Hepatocyte (in vitro differentiated cells): ENCODE data around the gene VSIR. TPM values are rescaled to one million over a fixed set of nuclear protein-coding genes. Genes with fewer than 3 reads are reported as not detected.

Experiments used
- DNase-seq: peaks from one replicate; pipeline ENCODE4 v3.0.0-alpha.2; 2016; ENCODE audit warnings: low spot score
- H2AFZ ChIP-seq: fragments of 200-600 bp; sonication (generic); 2 replicates; pipeline ENCODE4 v1.6.0; 2016; ENCODE audit warnings: antibody characterized with exemption, mild to moderate bottlenecking
- H3K27ac ChIP-seq: fragments of 200-600 bp; sonication (generic); 2 replicates; pipeline ENCODE4 v1.5.1; 2016; ENCODE audit warnings: mild to moderate bottlenecking
- H3K27me3 ChIP-seq: fragments of 200-600 bp; sonication (generic); 2 replicates; pipeline ENCODE4 v1.6.1; 2016
- H3K36me3 ChIP-seq: fragments of 200-600 bp; sonication (generic); replicated peaks from 2 replicates; pipeline ENCODE4 v1.5.1; 2016; ENCODE audit warnings: low read depth; ENCODE audit not compliant: insufficient read depth
- H3K4me1 ChIP-seq: fragments of 200-600 bp; sonication (generic); 2 replicates; pipeline ENCODE4 v1.5.1; 2016; ENCODE audit warnings: mild to moderate bottlenecking, moderate library complexity; ENCODE audit not compliant: insufficient read depth
- H3K4me2 ChIP-seq: fragments of 200-600 bp; sonication (generic); 2 replicates; pipeline ENCODE4 v1.6.0; 2016
- H3K4me3 ChIP-seq: fragments of 200-600 bp; sonication (generic); 2 replicates; pipeline ENCODE4 v1.5.1; 2016; ENCODE audit warnings: mild to moderate bottlenecking
- H3K79me2 ChIP-seq: fragments of 200-600 bp; sonication (generic); 2 replicates; pipeline ENCODE4 v1.6.0; 2017; ENCODE audit warnings: mild to moderate bottlenecking
- H3K9me2 ChIP-seq: fragments of 200-600 bp; sonication (generic); replicated peaks from 2 replicates; pipeline ENCODE4 v1.6.0; 2017; ENCODE audit warnings: mild to moderate bottlenecking; ENCODE audit not compliant: insufficient read depth
- H3K9me3 ChIP-seq: fragments of 200-600 bp; sonication (generic); 2 replicates; pipeline ENCODE4 v1.5.1; 2016; ENCODE audit warnings: low read depth, mild to moderate bottlenecking
- H4K20me1 ChIP-seq: fragments of 200-600 bp; sonication (generic); 2 replicates; pipeline ENCODE4 v1.6.0; 2016; ENCODE audit warnings: mild to moderate bottlenecking; ENCODE audit not compliant: insufficient read depth, poor library complexity, severe bottlenecking
- EZH2 ChIP-seq: fragments of 200-600 bp; sonication (generic); IDR thresholded peaks from 2 replicates; pipeline ENCODE4 v1.6.1; 2016; ENCODE audit warnings: antibody characterized with exemption, mild to moderate bottlenecking, borderline replicate concordance
- EZH2phosphoT487 ChIP-seq: fragments of 200-600 bp; sonication (generic); IDR thresholded peaks from one replicate; pipeline ENCODE4 v1.6.1; 2018; ENCODE audit warnings: antibody characterized with exemption, mild to moderate bottlenecking, low read depth, moderate library complexity; ENCODE audit not compliant: unreplicated experiment, severe bottlenecking
- WGBS: methylation state at CpG from one replicate; pipeline ENCODE4 v1.1.6; 2016; ENCODE audit warnings: low lambda C conversion rate; ENCODE audit errors: missing lambda C conversion rate; 5-methylcytosine and 5-hydroxymethylcytosine counted together
- polyA plus RNA-seq: library from polyadenylated mRNA; unstranded; fragments of >200 nt; fragmentation: Nextera tagmentation; extraction: Ambion mirVana; gene quantifications from 2 replicates; pipeline ENCODE4 v1.2.1, GENCODE V29; 2016
- total RNA-seq: library from RNA; depleted of rRNA; stranded (reverse); fragments of >200 nt; gene quantifications from 2 replicates; pipeline ENCODE4 v1.2.3, GENCODE V29; 2014
- TF ChIP-seq, protein P1 (sequence below): fragments of 200-600 bp; sonication (generic); IDR thresholded peaks from 2 replicates; pipeline ENCODE4 v1.5.1; 2016; ENCODE audit warnings: antibody characterized with exemption, mild to moderate bottlenecking; ENCODE audit not compliant: poor library complexity

VSIR gene
- total and polyA plus RNA-seq, 2 experiments from 2014 or later: 13.6 to 45.5 TPM

DNA sequence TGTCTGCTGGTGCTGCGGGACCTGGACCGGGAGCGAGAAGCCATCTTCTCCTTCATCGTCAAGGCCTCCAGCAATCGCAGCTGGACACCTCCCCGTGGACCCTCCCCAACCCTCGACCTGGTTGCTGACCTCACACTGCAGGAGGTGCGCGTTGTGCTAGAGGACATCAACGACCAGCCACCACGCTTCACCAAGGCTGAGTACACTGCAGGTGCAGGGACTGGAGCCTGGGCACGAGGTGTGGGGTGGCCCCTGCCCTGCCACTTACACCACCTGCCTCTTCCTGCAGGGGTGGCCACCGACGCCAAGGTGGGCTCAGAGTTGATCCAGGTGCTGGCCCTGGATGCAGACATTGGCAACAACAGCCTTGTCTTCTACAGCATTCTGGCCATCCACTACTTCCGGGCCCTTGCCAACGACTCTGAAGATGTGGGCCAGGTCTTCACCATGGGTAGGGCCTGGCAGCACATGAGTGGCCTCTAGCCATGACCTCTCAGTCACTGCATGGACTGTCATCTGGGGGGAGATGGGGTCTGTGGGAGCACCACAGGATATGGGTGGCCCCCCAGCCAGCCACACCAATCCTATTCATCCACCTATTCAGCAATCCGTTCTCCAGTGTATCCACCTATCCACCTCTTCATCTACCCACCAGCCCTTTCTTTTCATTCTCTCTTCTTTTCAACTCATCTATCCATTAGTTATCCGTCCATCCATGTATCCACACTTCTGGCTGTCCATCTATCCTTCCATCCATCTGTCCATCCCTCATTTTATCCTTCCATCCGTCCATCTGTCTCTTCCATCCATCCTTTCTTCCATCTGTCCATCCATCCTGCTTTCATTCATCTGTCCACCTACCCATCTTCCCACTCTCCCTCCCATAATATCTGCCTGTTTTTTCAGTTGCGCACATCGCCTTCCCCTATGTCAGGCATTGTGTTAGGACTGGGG, 34.5 kb upstream of the VSIR start:
- Histone ChIP-seq H3K79me2 (no peaks in the 10 kb centered on the region), H3K27ac (no peak overlapping the region), H3K4me3 (no peak overlapping the region), H3K4me2 (no peak overlapping the region), H2AFZ (no peak overlapping the region), H3K9me3 (no peaks in the 10 kb centered on the region), H3K4me1 (no peaks in the 10 kb centered on the region), H3K9me2 (no peaks in the 10 kb centered on the region), H3K36me3 (no peaks in the 10 kb centered on the region), H3K27me3 (peaks cover 14% of the 10 kb centered on the region), H4K20me1 (no peaks in the 10 kb centered on the region)
- DNase-seq: no peak
- WGBS: 97% methylated on average over 21 of the region's 21 CpGs
- TF ChIP-seq EZH2phosphoT487: no peak
- TF ChIP-seq, protein P1, sequence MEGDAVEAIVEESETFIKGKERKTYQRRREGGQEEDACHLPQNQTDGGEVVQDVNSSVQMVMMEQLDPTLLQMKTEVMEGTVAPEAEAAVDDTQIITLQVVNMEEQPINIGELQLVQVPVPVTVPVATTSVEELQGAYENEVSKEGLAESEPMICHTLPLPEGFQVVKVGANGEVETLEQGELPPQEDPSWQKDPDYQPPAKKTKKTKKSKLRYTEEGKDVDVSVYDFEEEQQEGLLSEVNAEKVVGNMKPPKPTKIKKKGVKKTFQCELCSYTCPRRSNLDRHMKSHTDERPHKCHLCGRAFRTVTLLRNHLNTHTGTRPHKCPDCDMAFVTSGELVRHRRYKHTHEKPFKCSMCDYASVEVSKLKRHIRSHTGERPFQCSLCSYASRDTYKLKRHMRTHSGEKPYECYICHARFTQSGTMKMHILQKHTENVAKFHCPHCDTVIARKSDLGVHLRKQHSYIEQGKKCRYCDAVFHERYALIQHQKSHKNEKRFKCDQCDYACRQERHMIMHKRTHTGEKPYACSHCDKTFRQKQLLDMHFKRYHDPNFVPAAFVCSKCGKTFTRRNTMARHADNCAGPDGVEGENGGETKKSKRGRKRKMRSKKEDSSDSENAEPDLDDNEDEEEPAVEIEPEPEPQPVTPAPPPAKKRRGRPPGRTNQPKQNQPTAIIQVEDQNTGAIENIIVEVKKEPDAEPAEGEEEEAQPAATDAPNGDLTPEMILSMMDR: no peak
- TF ChIP-seq EZH2: no peak

DNA sequence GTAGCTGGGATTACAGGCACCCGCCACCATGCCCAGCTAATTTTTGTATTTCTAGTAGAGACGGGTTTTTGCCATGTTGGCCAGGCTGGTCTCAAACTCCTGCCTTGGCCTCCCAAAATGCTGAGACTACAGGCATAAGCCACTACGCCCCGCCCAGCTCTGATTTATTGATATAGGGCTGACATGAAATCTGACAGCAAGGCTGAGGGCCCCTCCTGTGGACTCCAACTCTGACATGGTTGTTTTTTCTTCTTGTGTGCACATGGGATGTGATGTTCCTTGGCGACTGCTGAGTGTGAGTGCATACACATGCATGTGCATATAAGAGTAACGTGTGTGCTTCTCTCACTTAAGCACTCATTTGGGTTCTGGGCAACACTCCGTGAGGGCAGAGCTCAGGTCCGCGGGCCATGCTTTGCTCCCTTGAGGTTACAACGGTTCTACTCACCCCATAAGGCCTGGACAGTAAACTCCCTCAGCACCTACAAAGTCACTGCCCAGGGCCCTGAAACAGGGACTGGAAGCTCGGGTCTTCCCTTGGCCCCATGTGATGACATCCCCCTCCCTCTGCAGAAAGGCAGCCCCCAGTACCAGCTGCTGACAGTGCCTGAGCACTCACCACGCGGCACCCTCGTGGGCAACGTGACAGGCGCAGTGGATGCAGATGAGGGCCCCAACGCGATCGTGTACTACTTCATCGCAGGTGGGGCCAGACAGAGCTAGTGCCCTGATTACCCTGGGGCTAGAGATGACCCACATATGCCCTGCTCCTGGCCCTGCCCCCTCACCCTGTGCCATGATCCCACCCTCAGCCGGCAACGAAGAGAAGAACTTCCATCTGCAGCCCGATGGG, 33.6 kb upstream of the VSIR start:
- Histone ChIP-seq H3K4me1 (no peaks in the 10 kb centered on the region), H3K79me2 (no peaks in the 10 kb centered on the region), H3K4me2 (no peak overlapping the region), H3K4me3 (no peak overlapping the region), H3K36me3 (no peaks in the 10 kb centered on the region), H3K9me2 (no peaks in the 10 kb centered on the region), H3K9me3 (no peaks in the 10 kb centered on the region), H2AFZ (no peak overlapping the region), H3K27me3 (peaks cover 14% of the 10 kb centered on the region), H4K20me1 (no peaks in the 10 kb centered on the region), H3K27ac (no peak overlapping the region)
- TF ChIP-seq, protein P1: no peak
- TF ChIP-seq EZH2phosphoT487 (no peak), EZH2 (no peak)
- 91% methylated on average over 23 of the region's 23 CpGs for WGBS
- no peak for DNase-seq

DNA sequence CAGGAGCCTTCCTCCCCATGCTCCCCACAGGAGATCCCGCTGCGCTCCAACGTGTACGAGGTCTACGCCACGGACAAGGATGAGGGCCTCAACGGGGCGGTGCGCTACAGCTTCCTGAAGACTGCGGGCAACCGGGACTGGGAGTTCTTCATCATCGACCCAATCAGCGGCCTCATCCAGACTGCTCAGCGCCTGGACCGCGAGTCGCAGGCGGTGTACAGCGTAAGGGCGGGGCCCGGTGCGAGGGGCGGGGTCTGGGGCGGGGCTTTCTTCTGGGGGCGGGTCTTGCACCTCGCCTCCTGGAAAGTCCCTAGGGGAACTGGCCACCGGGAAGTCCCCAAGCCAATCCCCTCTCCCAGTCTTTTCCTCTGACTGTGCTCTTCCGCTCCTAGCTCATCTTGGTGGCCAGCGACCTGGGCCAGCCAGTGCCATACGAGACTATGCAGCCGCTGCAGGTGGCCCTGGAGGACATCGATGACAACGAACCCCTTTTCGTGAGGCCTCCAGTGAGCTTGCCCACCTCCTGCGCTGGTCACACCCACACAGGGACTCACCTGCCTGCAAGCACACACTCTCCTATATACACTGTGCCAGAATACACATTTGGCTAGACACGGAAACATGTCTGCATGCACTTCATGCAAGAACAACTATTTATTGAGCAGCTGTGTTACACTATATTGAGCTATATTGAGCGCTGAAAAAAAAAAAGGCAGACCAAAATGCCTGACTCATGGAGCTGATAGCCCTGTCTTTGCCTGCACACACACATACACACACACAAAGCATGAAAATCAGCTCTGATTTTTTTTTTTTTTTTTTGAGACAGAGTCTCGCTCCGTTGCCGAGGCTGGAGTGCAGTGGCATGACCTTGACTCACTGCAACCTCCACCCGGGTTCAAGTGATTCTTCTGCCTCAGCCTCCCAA, 32.7 kb upstream of the VSIR start:
- H3K4me3 ChIP-seq: no peak overlapping the region
- H3K9me3 ChIP-seq: no peaks in the 10 kb centered on the region
- peaks cover 14% of the 10 kb centered on the region for H3K27me3 ChIP-seq
- no peaks in the 10 kb centered on the region for H3K4me1 ChIP-seq
- peak; percentile 35 for DNase-seq
- no peak overlapping the region for H3K27ac ChIP-seq
- H4K20me1 ChIP-seq: no peaks in the 10 kb centered on the region
- H3K9me2 ChIP-seq: no peaks in the 10 kb centered on the region
- TF ChIP-seq EZH2phosphoT487 (no peak), EZH2 (no peak)
- TF ChIP-seq, protein P1: no peak
- no peak overlapping the region for H2AFZ ChIP-seq
- H3K79me2 ChIP-seq: no peaks in the 10 kb centered on the region
- WGBS: 43% methylated on average over 37 of the region's 41 CpGs
- no peak overlapping the region for H3K4me2 ChIP-seq
- H3K36me3 ChIP-seq: no peaks in the 10 kb centered on the region
